Uterus (tissue), 2 donors: ENCODE measurements around the gene SLC35E3.

Source experiments
- POLR2A ChIP-seq, 2 donors: fragments of 450-650 bp; IDR thresholded peaks; one replicate each; pipeline ENCODE4 v1.6.1; 2016; ENCODE audit warnings: antibody characterized with exemption in 2 of 2, mild to moderate bottlenecking in 1 of 2, moderate library complexity in 1 of 2
- TF ChIP-seq, protein P1 (sequence below), 4 experiments: fragments of 200-600 bp in 2 of 4; fragments of 450-650 bp in 2 of 4; sonication (generic) in 2 of 4; IDR thresholded peaks; one replicate each; pipeline ENCODE4 v1.5.1; 2016 to 2019; ENCODE audit warnings: antibody characterized with exemption in 4 of 4, mild to moderate bottlenecking in 2 of 4, moderate library complexity in 1 of 4

DNA sequence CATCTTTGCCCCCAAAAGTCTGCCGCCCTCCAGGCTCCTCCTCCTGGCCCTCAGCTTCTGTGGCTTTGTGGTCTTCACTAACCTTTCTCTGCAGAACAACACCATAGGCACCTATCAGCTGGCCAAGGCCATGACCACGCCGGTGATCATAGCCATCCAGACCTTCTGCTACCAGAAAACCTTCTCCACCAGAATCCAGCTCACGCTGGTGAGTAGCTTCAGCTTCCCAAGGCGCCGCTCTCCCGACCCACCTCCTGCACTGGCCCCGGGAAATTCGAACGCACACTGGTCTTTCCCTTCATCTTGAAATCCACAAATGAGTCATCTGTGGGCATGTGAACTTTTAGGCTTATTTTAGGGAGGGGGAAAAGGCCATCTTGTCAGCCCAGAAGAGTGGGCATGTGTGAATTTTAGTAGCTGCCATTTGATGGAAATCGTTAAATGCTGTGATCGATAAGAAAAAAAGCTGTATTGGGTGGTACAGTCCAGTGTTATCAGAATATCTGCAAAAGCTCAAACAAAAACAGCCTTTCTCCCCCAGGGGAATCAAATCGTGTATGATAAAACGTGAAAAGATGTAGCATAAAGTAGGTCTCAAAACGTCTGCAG is 700 bp downstream of the SLC35E3 start:
- TF ChIP-seq, protein P1, sequence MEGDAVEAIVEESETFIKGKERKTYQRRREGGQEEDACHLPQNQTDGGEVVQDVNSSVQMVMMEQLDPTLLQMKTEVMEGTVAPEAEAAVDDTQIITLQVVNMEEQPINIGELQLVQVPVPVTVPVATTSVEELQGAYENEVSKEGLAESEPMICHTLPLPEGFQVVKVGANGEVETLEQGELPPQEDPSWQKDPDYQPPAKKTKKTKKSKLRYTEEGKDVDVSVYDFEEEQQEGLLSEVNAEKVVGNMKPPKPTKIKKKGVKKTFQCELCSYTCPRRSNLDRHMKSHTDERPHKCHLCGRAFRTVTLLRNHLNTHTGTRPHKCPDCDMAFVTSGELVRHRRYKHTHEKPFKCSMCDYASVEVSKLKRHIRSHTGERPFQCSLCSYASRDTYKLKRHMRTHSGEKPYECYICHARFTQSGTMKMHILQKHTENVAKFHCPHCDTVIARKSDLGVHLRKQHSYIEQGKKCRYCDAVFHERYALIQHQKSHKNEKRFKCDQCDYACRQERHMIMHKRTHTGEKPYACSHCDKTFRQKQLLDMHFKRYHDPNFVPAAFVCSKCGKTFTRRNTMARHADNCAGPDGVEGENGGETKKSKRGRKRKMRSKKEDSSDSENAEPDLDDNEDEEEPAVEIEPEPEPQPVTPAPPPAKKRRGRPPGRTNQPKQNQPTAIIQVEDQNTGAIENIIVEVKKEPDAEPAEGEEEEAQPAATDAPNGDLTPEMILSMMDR (IDR thresholded peaks at IDR 0.05) = no peak
- TF ChIP-seq POLR2A (IDR thresholded peaks at IDR 0.05) = no peak
